ENCODE measurements around the gene RHBG.

DNA sequence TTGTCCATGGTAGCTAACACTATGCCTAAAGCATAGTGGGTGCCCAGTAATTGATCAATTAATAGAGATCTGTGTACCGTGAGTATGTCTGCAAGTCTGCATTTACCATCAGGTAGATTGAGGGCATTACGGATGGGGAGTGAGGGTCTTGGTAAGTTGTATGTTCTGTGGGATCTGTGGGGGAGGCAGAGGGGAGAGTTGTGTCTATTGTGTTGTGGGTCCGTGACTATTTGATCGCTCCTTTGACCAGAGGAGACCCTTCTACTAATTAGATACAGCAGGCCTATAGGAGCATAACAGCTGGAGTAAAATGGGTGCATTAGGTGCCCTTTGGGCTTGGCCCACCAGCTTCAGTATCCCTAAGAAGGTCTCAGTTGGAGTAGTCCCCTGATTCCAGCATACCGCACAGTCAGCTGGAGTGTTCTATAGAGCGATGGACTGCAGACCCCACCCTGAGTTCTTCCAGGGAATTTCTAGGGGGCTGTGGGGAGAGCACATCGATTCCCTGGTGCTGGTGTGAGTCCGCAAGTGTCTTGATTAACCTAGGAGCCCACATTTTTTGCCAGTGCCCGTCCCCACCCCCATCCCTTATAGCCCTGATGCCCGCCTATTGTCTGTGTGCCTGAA lies 55.9 kb downstream of the RHBG start:
- TF ChIP-seq, protein P1, sequence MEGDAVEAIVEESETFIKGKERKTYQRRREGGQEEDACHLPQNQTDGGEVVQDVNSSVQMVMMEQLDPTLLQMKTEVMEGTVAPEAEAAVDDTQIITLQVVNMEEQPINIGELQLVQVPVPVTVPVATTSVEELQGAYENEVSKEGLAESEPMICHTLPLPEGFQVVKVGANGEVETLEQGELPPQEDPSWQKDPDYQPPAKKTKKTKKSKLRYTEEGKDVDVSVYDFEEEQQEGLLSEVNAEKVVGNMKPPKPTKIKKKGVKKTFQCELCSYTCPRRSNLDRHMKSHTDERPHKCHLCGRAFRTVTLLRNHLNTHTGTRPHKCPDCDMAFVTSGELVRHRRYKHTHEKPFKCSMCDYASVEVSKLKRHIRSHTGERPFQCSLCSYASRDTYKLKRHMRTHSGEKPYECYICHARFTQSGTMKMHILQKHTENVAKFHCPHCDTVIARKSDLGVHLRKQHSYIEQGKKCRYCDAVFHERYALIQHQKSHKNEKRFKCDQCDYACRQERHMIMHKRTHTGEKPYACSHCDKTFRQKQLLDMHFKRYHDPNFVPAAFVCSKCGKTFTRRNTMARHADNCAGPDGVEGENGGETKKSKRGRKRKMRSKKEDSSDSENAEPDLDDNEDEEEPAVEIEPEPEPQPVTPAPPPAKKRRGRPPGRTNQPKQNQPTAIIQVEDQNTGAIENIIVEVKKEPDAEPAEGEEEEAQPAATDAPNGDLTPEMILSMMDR (IDR thresholded peaks at IDR 0.05): no peak
- no peak for TF ChIP-seq POLR2A (IDR thresholded peaks at IDR 0.05)
